IMR-90 (cell line): ENCODE data around the gene RTP4. TPM values are rescaled to one million over a fixed set of nuclear protein-coding genes. Genes with fewer than 3 reads are reported as not detected.

Source experiments
- ATAC-seq: fragments of 200-7000 bp; cut with Tn5 transposase; 2 replicates; pipeline ENCODE4 v1.9.1; 2020; ENCODE audit warnings: low read depth, mild to moderate bottlenecking, moderate library complexity
- BruUV-seq: library from RNA; stranded (reverse); fragments of 400-500 nt; replicated peaks from 2 replicates; lab custom pipeline; 2021; lab: Mats Ljungman, UMichigan
- CTCF ChIA-PET: fragments of 300-600 bp; formaldehyde crosslinking; extraction: SDS; loops from one replicate; lab custom pipeline; 2021; ENCODE audit warnings: antibody characterized with exemption; lab: Yijun Ruan, JAX
- POLR2A ChIA-PET: fragments of 300-600 bp; sonication (Branson Sonifier 250); formaldehyde crosslinking; loops from one replicate; lab custom pipeline; 2022; ENCODE audit warnings: antibody characterized with exemption; ENCODE audit not compliant: unreplicated experiment; lab: Charles Lee
- DNase-seq: peaks from one replicate; pipeline ENCODE4 v3.0.0; 2013
- H2AFZ ChIP-seq: replicated peaks from 2 replicates; pipeline ENCODE3; 2013; ENCODE audit warnings: low read length, mild to moderate bottlenecking; ENCODE audit not compliant: poor library complexity
- H2AK5ac ChIP-seq: 2 replicates; pipeline ENCODE4 v1.6.1; 2013; ENCODE audit warnings: low read depth, low read length, inconsistent platforms
- H2AK9ac ChIP-seq: replicated peaks from 2 replicates; pipeline ENCODE3; 2013; ENCODE audit warnings: mild to moderate bottlenecking, low read depth, low read length, moderate library complexity; ENCODE audit not compliant: poor library complexity
- H2BK120ac ChIP-seq: 2 replicates; pipeline ENCODE4 v1.6.1; 2013; ENCODE audit warnings: low read depth, low read length, inconsistent platforms
- H2BK15ac ChIP-seq: 3 replicates; pipeline ENCODE4 v1.6.1; 2013; ENCODE audit warnings: low read depth, low read length, inconsistent platforms
- H2BK20ac ChIP-seq: 2 replicates; pipeline ENCODE4 v1.6.1; 2013; ENCODE audit warnings: low read depth, mild to moderate bottlenecking, inconsistent platforms, low read length, moderate library complexity
- H2BK5ac ChIP-seq: 2 replicates; pipeline ENCODE4 v1.6.1; 2013; ENCODE audit warnings: mild to moderate bottlenecking, low read depth, low read length, inconsistent platforms; ENCODE audit not compliant: poor library complexity, severe bottlenecking
- H3K14ac ChIP-seq: replicated peaks from 2 replicates; pipeline ENCODE4 v1.6.1; 2013; ENCODE audit warnings: low read depth, low read length, inconsistent platforms
- H3K18ac ChIP-seq: 2 replicates; pipeline ENCODE4 v1.6.1; 2013; ENCODE audit warnings: low read depth, low read length, control low read depth
- H3K23ac ChIP-seq: 2 replicates; pipeline ENCODE4 v1.6.1; 2013; ENCODE audit warnings: low read depth, low read length, inconsistent platforms
- H3K27ac ChIP-seq: 2 replicates; pipeline ENCODE4 v1.5.1; 2013; ENCODE audit warnings: mild to moderate bottlenecking, control low read depth, low read length; ENCODE audit not compliant: insufficient read depth
- H3K27me3 ChIP-seq: 2 replicates; pipeline ENCODE4 v1.6.1; 2013; ENCODE audit warnings: low read length; ENCODE audit not compliant: control insufficient read depth, insufficient read depth
- H3K36me3 ChIP-seq: 2 replicates; pipeline ENCODE4 v1.6.1; 2013; ENCODE audit warnings: low read length, mixed read lengths; ENCODE audit not compliant: control insufficient read depth, insufficient read depth
- H3K4ac ChIP-seq: 2 replicates; pipeline ENCODE4 v1.6.1; 2013; ENCODE audit warnings: low read depth, low read length, inconsistent platforms
- H3K4me1 ChIP-seq: 2 replicates; pipeline ENCODE4 v1.6.1; 2013; ENCODE audit warnings: low read length, mixed read lengths; ENCODE audit not compliant: control insufficient read depth, insufficient read depth
- H3K4me2 ChIP-seq: 2 replicates; pipeline ENCODE4 v1.6.1; 2013; ENCODE audit warnings: low read depth, mild to moderate bottlenecking, control low read depth, low read length, moderate library complexity
- H3K4me3 ChIP-seq: 2 replicates; pipeline ENCODE4 v1.5.1; 2013; ENCODE audit warnings: low read depth, mild to moderate bottlenecking, control low read depth, low read length, moderate library complexity; ENCODE audit not compliant: insufficient read depth
- H3K56ac ChIP-seq: 2 replicates; pipeline ENCODE4 v1.6.1; 2013; ENCODE audit warnings: low read length, inconsistent platforms; ENCODE audit not compliant: insufficient read depth; ENCODE audit errors: extremely low read depth
- H3K79me1 ChIP-seq, 2 experiments: 2 replicates each; pipeline ENCODE4 v1.6.1; 2013; ENCODE audit warnings: low read length in 2 of 2, inconsistent platforms in 1 of 2, low read depth in 1 of 2
- H3K9ac ChIP-seq: 2 replicates; pipeline ENCODE4 v1.6.1; 2013; ENCODE audit warnings: low read depth, low read length, control low read depth
- H3K9me1 ChIP-seq: 2 replicates; pipeline ENCODE4 v1.6.1; 2013; ENCODE audit warnings: low read length, inconsistent platforms; ENCODE audit not compliant: insufficient read depth
- H3K9me3 ChIP-seq: 2 replicates; pipeline ENCODE4 v1.6.1; 2013; ENCODE audit warnings: low read length; ENCODE audit not compliant: control insufficient read depth, insufficient read depth
- H4K20me1 ChIP-seq: 2 replicates; pipeline ENCODE4 v1.6.1; 2013; ENCODE audit warnings: low read length, inconsistent platforms; ENCODE audit not compliant: insufficient read depth
- H4K5ac ChIP-seq: 2 replicates; pipeline ENCODE4 v1.6.1; 2013; ENCODE audit warnings: mild to moderate bottlenecking, low read depth, low read length, control low read depth
- H4K8ac ChIP-seq, 2 experiments: 2 replicates each; pipeline ENCODE4 v1.6.1; 2013; ENCODE audit warnings: low read depth in 2 of 2, low read length in 2 of 2, control low read depth in 1 of 2, inconsistent platforms in 1 of 2
- H4K91ac ChIP-seq: 2 replicates; pipeline ENCODE4 v1.6.1; 2013; ENCODE audit warnings: low read depth, low read length, inconsistent platforms; ENCODE audit not compliant: insufficient read depth
- BHLHE40 ChIP-seq: fragments of 150-350 bp; IDR thresholded peaks from 2 replicates; pipeline ENCODE4 v1.6.1; 2016; ENCODE audit warnings: mild to moderate bottlenecking, low read depth, low read length
- MAZ ChIP-seq: IDR thresholded peaks from 2 replicates; pipeline ENCODE4 v1.6.1; 2012; ENCODE audit warnings: low read depth, mild to moderate bottlenecking, low read length, improper control_type of control experiment, moderate library complexity, borderline replicate concordance
- MXI1 ChIP-seq: IDR thresholded peaks from 2 replicates; pipeline ENCODE4 v1.6.1; 2012; ENCODE audit warnings: low read depth, mild to moderate bottlenecking, low read length, moderate library complexity, borderline replicate concordance
- NFE2L2 ChIP-seq: fragments of 150-350 bp; IDR thresholded peaks from 2 replicates; pipeline ENCODE4 v1.6.1; 2016; ENCODE audit warnings: low read depth, mild to moderate bottlenecking, low read length
- POLR2A ChIP-seq: IDR thresholded peaks from 2 replicates; pipeline ENCODE4 v1.6.1; 2012; ENCODE audit warnings: mild to moderate bottlenecking, low read depth, low read length
- RAD21 ChIP-seq: IDR thresholded peaks from 2 replicates; pipeline ENCODE4 v1.6.1; 2012; ENCODE audit warnings: low read length, improper control_type of control experiment
- RCOR1 ChIP-seq: IDR thresholded peaks from 2 replicates; pipeline ENCODE4 v1.6.1; 2012; ENCODE audit warnings: mild to moderate bottlenecking, low read length, improper control_type of control experiment; ENCODE audit not compliant: insufficient replicate concordance
- RFX5 ChIP-seq: IDR thresholded peaks from 2 replicates; pipeline ENCODE4 v1.8.0; 2012; ENCODE audit warnings: low read depth, mild to moderate bottlenecking, low read length, moderate library complexity
- SMC3 ChIP-seq: fragments of 150-350 bp; IDR thresholded peaks from 2 replicates; pipeline ENCODE4 v1.6.1; 2016; ENCODE audit warnings: low read depth, mild to moderate bottlenecking, antibody characterized with exemption, low read length, moderate library complexity
- WGBS, 2 experiments: methylation state at CpG; one replicate each; pipeline versions ENCODE4 v1.1.5 to v1.1.7; 2013; ENCODE audit warnings: missing lambda C conversion rate in 2 of 2; ENCODE audit not compliant: insufficient read length in 1 of 2; ENCODE audit errors: extremely low coverage in 2 of 2; 5-methylcytosine and 5-hydroxymethylcytosine counted together
- dilution Hi-C: fragments of 300-500 bp; cut with HindIII; formaldehyde crosslinking; loops from one replicate; pipeline ENCODE4 v1.14.3; 2018; ENCODE audit warnings: low sequenced_read_pairs; ENCODE audit not compliant: unreplicated experiment
- in situ Hi-C: fragments of 300-500 bp; cut with MboI; formaldehyde crosslinking; loops from 3 replicates; pipeline ENCODE4 v1.14.3; 2019; ENCODE audit warnings: low sequenced_read_pairs, inconsistent platforms, mixed read lengths
- intact Hi-C: fragments of 100-400 bp; cut with micrococcal nuclease; formaldehyde crosslinking; loops from 2 replicates; pipeline ENCODE4 v1.10.0; 2022
- polyA plus RNA-seq, 3 experiments: library from polyadenylated mRNA; depleted of rRNA; stranded (reverse); fragments of >200 nt; gene quantifications; 2 replicates each; pipeline ENCODE4 v1.2.3, GENCODE V29; 2012; ENCODE audit warnings: low replicate concordance in 1 of 3
- total RNA-seq: library from RNA; depleted of rRNA; stranded (reverse); fragments of >200 nt; gene quantifications from 2 replicates; pipeline ENCODE4 v1.2.3, GENCODE V29; 2012
- TF ChIP-seq, protein P1 (sequence below): fragments of 150-350 bp; IDR thresholded peaks from 2 replicates; pipeline ENCODE4 v1.6.1; 2016; ENCODE audit warnings: low read depth, mild to moderate bottlenecking, low read length, moderate library complexity, borderline replicate concordance
- TF ChIP-seq, protein P2 (sequence below): conservative IDR thresholded peaks from 2 replicates; pipeline ENCODE4 v1.5.1; 2012; ENCODE audit warnings: mild to moderate bottlenecking, low read depth, low read length, improper control_type of control experiment

RTP4 gene
- total and polyA plus RNA-seq, 2 of the 4 experiments (the other 2 are of a cell fraction), result not detected

DNA sequence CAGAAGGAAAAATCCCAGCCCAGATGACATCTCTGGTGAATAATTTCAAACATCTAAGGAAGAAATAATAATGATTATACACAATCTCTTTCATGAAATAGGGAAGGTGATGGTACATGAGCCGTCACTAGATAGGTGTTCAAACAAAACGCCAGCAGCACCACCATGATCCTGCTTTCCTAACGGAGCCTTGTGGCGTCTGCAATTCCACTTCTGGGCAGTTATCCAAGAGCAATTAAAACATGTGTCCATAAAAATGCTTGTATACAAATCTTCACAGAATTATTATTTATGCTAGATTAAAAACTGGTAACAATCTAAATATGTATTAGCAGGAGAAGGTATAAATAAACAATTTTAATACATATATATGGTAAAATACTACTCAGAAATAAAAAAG is 33.7 kb downstream of the RTP4 start:
- no TSS peak for BruUV-seq
- Histone ChIP-seq H3K4me2 (no peak overlapping the region), H3K27me3 (peaks cover 2% of the 10 kb centered on the region; the same call in 1 of the 2 replicates), H3K79me1 (no peaks in the 10 kb centered on the region), H4K91ac (no peak overlapping the region), H3K36me3 (no peaks in the 10 kb centered on the region), H3K56ac (no peak overlapping the region), H2BK20ac (no peak overlapping the region), H3K9me1 (0 out of 2 replicates have a peak, but pooled peaks cover 2% of the 10 kb centered on the region), H3K4ac (no peak overlapping the region), H3K27ac (no peak overlapping the region), H4K5ac (no peak overlapping the region), H4K20me1 (no peaks in the 10 kb centered on the region), H4K8ac (no peak overlapping the region), H3K4me1 (peaks cover 3% of the 10 kb centered on the region), H3K18ac (no peak overlapping the region), H3K4me3 (no peak overlapping the region), H2AK5ac (no peak overlapping the region), H2BK120ac (no peak overlapping the region), H2AFZ (no peak overlapping the region), H3K9ac (no peak overlapping the region), H2BK15ac (no peak overlapping the region), H3K14ac (no peak overlapping the region), H2AK9ac (no peak overlapping the region), H3K23ac (no peak overlapping the region), H2BK5ac (no peak overlapping the region), H3K9me3 (no peaks in the 10 kb centered on the region)
- POLR2A ChIA-PET, result no interaction called here
- CTCF ChIA-PET, result interaction anchor here (0.8 kb wide), 1 partner anchor 10 kb away, joined by 3 read pairs; no protein-coding TSS in a partner anchor
- in situ Hi-C loops (no loop called here), intact Hi-C loops (loop anchor here (2.0 to 10.0 kb wide), 2 partner anchors 51 to 177 kb away; no protein-coding TSS in a partner anchor), dilution Hi-C loops (no loop called here)
- ATAC-seq (no peak), DNase-seq (no peak)
- whole genome bisulfite sequencing, 2 experiments, result no CpG with 5 or more reads among the region's 4 CpGs
- TF ChIP-seq RAD21 (no peak), BHLHE40 (no peak), RCOR1 (no peak), SMC3 (no peak), RFX5 (no peak), POLR2A (no peak), MAZ (no peak), NFE2L2 (no peak), MXI1 (no peak)
- TF ChIP-seq, protein P1, sequence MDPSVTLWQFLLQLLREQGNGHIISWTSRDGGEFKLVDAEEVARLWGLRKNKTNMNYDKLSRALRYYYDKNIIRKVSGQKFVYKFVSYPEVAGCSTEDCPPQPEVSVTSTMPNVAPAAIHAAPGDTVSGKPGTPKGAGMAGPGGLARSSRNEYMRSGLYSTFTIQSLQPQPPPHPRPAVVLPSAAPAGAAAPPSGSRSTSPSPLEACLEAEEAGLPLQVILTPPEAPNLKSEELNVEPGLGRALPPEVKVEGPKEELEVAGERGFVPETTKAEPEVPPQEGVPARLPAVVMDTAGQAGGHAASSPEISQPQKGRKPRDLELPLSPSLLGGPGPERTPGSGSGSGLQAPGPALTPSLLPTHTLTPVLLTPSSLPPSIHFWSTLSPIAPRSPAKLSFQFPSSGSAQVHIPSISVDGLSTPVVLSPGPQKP, result no peak
- TF ChIP-seq, protein P2, sequence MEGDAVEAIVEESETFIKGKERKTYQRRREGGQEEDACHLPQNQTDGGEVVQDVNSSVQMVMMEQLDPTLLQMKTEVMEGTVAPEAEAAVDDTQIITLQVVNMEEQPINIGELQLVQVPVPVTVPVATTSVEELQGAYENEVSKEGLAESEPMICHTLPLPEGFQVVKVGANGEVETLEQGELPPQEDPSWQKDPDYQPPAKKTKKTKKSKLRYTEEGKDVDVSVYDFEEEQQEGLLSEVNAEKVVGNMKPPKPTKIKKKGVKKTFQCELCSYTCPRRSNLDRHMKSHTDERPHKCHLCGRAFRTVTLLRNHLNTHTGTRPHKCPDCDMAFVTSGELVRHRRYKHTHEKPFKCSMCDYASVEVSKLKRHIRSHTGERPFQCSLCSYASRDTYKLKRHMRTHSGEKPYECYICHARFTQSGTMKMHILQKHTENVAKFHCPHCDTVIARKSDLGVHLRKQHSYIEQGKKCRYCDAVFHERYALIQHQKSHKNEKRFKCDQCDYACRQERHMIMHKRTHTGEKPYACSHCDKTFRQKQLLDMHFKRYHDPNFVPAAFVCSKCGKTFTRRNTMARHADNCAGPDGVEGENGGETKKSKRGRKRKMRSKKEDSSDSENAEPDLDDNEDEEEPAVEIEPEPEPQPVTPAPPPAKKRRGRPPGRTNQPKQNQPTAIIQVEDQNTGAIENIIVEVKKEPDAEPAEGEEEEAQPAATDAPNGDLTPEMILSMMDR, result no peak
